ENCODE results near the gene NDUFS3.

NDUFS3 gene

GRCh38 chr11:47552566-47553405, 26.1 kb upstream of the NDUFS3 start, which contains the start of gene CELF1 (continued):
- TF ChIP-seq KLF7 (tag by site-specific recombination; IDR thresholded peaks at IDR 0.05; ENCODE audit: borderline replicate concordance) (no peak), ZNF561 (tag by site-specific recombination; IDR thresholded peaks at IDR 0.05; ENCODE audit: borderline replicate concordance) (peak; percentile 70; the same call in 1 of the 2 replicates), ZSCAN4 (tag by site-specific recombination; IDR thresholded peaks at IDR 0.05) (no peak), ZSCAN30 (tag by site-specific recombination; IDR thresholded peaks at IDR 0.05) (peak; percentile 55; the same call in 1 of the 2 replicates), ZNF146 (tag by site-specific recombination; IDR thresholded peaks at IDR 0.05) (no peak), HOXA7 (CRISPR knock-in tag; IDR thresholded peaks at IDR 0.05; ENCODE audit: borderline replicate concordance) (no peak), ZNF223 (tag by site-specific recombination; IDR thresholded peaks at IDR 0.05) (no peak), SP7 (tag by site-specific recombination; IDR thresholded peaks at IDR 0.05) (0 out of 2 replicates have a peak, but pooled peaks have one; percentile 14), ZNF48 (tag by site-specific recombination; IDR thresholded peaks at IDR 0.05) (no peak), MEIS1 (CRISPR knock-in tag; IDR thresholded peaks at IDR 0.05; ENCODE audit: borderline replicate concordance) (no peak), GLIS1 (tag by site-specific recombination; IDR thresholded peaks at IDR 0.05) (no peak), ZNF341 (tag by site-specific recombination; IDR thresholded peaks at IDR 0.05; ENCODE audit: low read depth) (no peak), GLIS2 (tag by site-specific recombination; IDR thresholded peaks at IDR 0.05) (peak; percentile 32; the same call in 1 of the 2 replicates)
- TF ChIP-seq, protein P1, sequence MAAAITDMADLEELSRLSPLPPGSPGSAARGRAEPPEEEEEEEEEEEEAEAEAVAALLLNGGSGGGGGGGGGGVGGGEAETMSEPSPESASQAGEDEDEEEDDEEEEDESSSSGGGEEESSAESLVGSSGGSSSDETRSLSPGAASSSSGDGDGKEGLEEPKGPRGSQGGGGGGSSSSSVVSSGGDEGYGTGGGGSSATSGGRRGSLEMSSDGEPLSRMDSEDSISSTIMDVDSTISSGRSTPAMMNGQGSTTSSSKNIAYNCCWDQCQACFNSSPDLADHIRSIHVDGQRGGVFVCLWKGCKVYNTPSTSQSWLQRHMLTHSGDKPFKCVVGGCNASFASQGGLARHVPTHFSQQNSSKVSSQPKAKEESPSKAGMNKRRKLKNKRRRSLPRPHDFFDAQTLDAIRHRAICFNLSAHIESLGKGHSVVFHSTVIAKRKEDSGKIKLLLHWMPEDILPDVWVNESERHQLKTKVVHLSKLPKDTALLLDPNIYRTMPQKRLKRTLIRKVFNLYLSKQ (tag by site-specific recombination; IDR thresholded peaks at IDR 0.05; ENCODE audit: borderline replicate concordance) = no peak

DNA sequence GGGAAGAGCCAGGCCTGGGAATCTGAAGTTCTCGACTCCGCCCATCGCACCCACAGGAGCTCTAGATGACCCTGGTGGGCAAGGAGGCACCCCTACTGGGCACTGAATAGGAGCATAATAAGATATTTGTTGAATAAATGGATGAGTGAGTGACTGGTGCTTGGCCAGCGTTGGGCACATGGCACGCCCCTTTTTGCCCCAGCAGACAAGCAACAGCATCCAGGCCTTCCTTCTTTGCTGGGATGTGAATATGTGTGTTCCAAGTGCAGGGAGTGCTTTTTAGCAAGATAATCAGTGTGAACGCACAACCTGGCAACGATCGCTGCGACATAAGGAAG, 25.5 kb upstream of the NDUFS3 start:
- Histone ChIP-seq H3K36me3 (ENCODE audit: control insufficient read depth in 2 of 2, insufficient read depth in 1 of 2, low read length in 2 of 2) (peaks cover 0 to 18% of the 10 kb centered on the region in 2 experiments; a peak in 2 of 3 replicates), H3K9me3 (ENCODE audit: control insufficient read depth, insufficient read depth, low read depth, low read length) (no peaks in the 10 kb centered on the region), H3K27ac (ENCODE audit: extremely low read depth, low read depth, low read length) (no peak overlapping the region; the same call in 1 of the 2 replicates), H3K4me3 (ENCODE audit: low read depth, low read length) (peak overlapping the region; percentile 99), H3K4me1 (ENCODE audit: control insufficient read depth, insufficient read depth, low read length) (no peaks in the 10 kb centered on the region)
- POLR2A ChIA-PET = interaction anchor here (0.6 to 2.1 kb wide), 5 partner anchors 11 to 24 kb away, joined by 3 to 14 read pairs (median 3); partner anchors contain the start of gene PTPMT1
- CTCF ChIA-PET = interaction anchor here (0.5 to 2.0 kb wide), 18 partner anchors 9 to 743 kb away, joined by 3 to 16 read pairs (median 4); partner anchors contain the start of genes KBTBD4, NDUFS3 and PTPMT1
- peak; percentile 96; the same call in 1 of the 2 replicates for TF ChIP-seq ZBTB48 (tag by site-specific recombination; IDR thresholded peaks at IDR 0.05)
- TF ChIP-seq, protein P2, sequence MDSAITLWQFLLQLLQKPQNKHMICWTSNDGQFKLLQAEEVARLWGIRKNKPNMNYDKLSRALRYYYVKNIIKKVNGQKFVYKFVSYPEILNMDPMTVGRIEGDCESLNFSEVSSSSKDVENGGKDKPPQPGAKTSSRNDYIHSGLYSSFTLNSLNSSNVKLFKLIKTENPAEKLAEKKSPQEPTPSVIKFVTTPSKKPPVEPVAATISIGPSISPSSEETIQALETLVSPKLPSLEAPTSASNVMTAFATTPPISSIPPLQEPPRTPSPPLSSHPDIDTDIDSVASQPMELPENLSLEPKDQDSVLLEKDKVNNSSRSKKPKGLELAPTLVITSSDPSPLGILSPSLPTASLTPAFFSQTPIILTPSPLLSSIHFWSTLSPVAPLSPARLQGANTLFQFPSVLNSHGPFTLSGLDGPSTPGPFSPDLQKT (IDR thresholded peaks at IDR 0.05; ENCODE audit: borderline replicate concordance, low read depth, low read length) = no peak
- TF ChIP-seq ZBTB8A (tag by site-specific recombination; IDR thresholded peaks at IDR 0.05) = peak; percentile 39; the same call in 1 of the 2 replicates
- TF ChIP-seq ZNF341 (tag by site-specific recombination; IDR thresholded peaks at IDR 0.05; ENCODE audit: low read depth) = peak; percentile 47; the same call in 1 of the 2 replicates
- peak; percentile 72; the same call in 1 of the 2 replicates for TF ChIP-seq KLF9 (tag by site-specific recombination; IDR thresholded peaks at IDR 0.05; ENCODE audit: low read depth)
- TF ChIP-seq ZNF549 (tag by site-specific recombination; IDR thresholded peaks at IDR 0.05) = no peak
- TF ChIP-seq, protein P3, sequence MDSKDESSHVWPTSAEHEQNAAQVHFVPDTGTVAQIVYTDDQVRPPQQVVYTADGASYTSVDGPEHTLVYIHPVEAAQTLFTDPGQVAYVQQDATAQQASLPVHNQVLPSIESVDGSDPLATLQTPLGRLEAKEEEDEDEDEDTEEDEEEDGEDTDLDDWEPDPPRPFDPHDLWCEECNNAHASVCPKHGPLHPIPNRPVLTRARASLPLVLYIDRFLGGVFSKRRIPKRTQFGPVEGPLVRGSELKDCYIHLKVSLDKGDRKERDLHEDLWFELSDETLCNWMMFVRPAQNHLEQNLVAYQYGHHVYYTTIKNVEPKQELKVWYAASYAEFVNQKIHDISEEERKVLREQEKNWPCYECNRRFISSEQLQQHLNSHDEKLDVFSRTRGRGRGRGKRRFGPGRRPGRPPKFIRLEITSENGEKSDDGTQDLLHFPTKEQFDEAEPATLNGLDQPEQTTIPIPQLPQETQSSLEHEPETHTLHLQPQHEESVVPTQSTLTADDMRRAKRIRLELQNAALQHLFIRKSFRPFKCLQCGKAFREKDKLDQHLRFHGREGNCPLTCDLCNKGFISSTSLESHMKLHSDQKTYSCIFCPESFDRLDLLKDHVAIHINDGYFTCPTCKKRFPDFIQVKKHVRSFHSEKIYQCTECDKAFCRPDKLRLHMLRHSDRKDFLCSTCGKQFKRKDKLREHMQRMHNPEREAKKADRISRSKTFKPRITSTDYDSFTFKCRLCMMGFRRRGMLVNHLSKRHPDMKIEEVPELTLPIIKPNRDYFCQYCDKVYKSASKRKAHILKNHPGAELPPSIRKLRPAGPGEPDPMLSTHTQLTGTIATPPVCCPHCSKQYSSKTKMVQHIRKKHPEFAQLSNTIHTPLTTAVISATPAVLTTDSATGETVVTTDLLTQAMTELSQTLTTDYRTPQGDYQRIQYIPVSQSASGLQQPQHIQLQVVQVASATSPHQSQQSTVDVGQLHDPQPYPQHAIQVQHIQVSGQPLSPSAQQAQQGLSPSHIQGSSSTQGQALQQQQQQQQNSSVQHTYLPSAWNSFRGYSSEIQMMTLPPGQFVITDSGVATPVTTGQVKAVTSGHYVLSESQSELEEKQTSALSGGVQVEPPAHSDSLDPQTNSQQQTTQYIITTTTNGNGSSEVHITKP (tag by site-specific recombination; IDR thresholded peaks at IDR 0.05) = peak; percentile 65
- TF ChIP-seq ZBTB17 (tag by site-specific recombination; IDR thresholded peaks at IDR 0.05) = peak; percentile 29; the same call in 1 of the 2 replicates
- peak; percentile 79; the same call in 1 of the 2 replicates for TF ChIP-seq ZXDB (tag by site-specific recombination; IDR thresholded peaks at IDR 0.05)
- no peak for TF ChIP-seq ZNF510 (tag by site-specific recombination; IDR thresholded peaks at IDR 0.05; ENCODE audit: insufficient replicate concordance)

All from HEK293 (cell line).